Measurements from ENCODE around the gene WBP1L.

WBP1L gene

GRCh38 chr10:102732661-102733060 is 11.1 kb upstream of the WBP1L start:
- Histone ChIP-seq H2BK120ac (ENCODE audit: low read depth, low read length) (no peak overlapping the region), H3K36me3 (replicated peaks in 1 of 2; ENCODE audit: control insufficient read depth in 2 of 2, insufficient read depth in 2 of 2, low read length in 2 of 2) (peaks cover 46 to 82% of the 10 kb centered on the region in 2 donors), H3K4me2 (ENCODE audit: insufficient read depth, low read length, poor library complexity, severe bottlenecking) (no peak overlapping the region)

GRCh38 chr10:102735065-102735562 is 8.6 kb upstream of the WBP1L start:
- Histone ChIP-seq H3K9me3 (replicated peaks in 1 of 2; ENCODE audit: control insufficient read depth in 2 of 2, insufficient read depth in 1 of 2, low read depth in 1 of 2, low read length in 2 of 2) (peaks cover 0 to 2% of the 10 kb centered on the region in 2 donors), H3K4me3 (ENCODE audit: low read length in 2 of 2) (no peak overlapping the region), H4K91ac (ENCODE audit: low read depth, low read length, poor library complexity) (no peak overlapping the region), H2AK5ac (ENCODE audit: low read depth, low read length) (no peak overlapping the region), H3K4ac (ENCODE audit: low read length) (no peak overlapping the region), H3K9ac (ENCODE audit: low read depth, low read length, poor library complexity) (no peak overlapping the region), H2BK120ac (ENCODE audit: low read depth, low read length) (no peak overlapping the region), H2AFZ (ENCODE audit: low read length) (no peak overlapping the region), H3K4me1 (ENCODE audit: control insufficient read depth in 2 of 2, insufficient read depth in 1 of 2, low read depth in 1 of 2, low read length in 2 of 2) (peaks cover 0 to 4% of the 10 kb centered on the region in 2 donors), H2BK5ac (ENCODE audit: low read length) (no peak overlapping the region), H3K14ac (ENCODE audit: low read length) (no peak overlapping the region), H3K27me3 (ENCODE audit: control insufficient read depth in 3 of 3, insufficient read depth in 3 of 3, low read depth in 1 of 3, low read length in 3 of 3) (no peaks in the 10 kb centered on the region), H2BK15ac (ENCODE audit: low read length) (no peak overlapping the region), H3K36me3 (replicated peaks in 1 of 2; ENCODE audit: control insufficient read depth in 2 of 2, insufficient read depth in 2 of 2, low read length in 2 of 2) (peaks cover 40 to 75% of the 10 kb centered on the region in 2 donors), H3K18ac (ENCODE audit: low read length) (no peak overlapping the region), H3K79me1 (ENCODE audit: low read depth, low read length) (no peaks in the 10 kb centered on the region), H3K23ac (ENCODE audit: low read depth, low read length, poor library complexity) (no peak overlapping the region), H3K4me2 (ENCODE audit: insufficient read depth, low read length, poor library complexity, severe bottlenecking) (no peak overlapping the region), H4K8ac (ENCODE audit: low read depth, low read length) (no peak overlapping the region), H3K27ac (replicated peaks; ENCODE audit: low read length) (no peak overlapping the region), H2BK12ac (ENCODE audit: low read length) (no peak overlapping the region)
- no CpG with 5 or more reads among the region's 9 CpGs for WGBS, 2 donors (ENCODE audit: extremely low coverage in 2 of 2, insufficient read length in 2 of 2, insufficient replicate concordance in 1 of 2)
- no peak for DNase-seq (ENCODE audit: low spot score)

More at GRCh38 chr10:102732661-102733060, 11.1 kb upstream of the WBP1L start:
- Histone ChIP-seq H3K23ac (ENCODE audit: low read depth, low read length, poor library complexity) (no peak overlapping the region), H3K9me3 (replicated peaks in 1 of 2; ENCODE audit: control insufficient read depth in 2 of 2, insufficient read depth in 1 of 2, low read depth in 1 of 2, low read length in 2 of 2) (peaks cover 0 to under 1% of the 10 kb centered on the region in 2 donors), H2AFZ (ENCODE audit: low read length) (no peak overlapping the region), H2AK5ac (ENCODE audit: low read depth, low read length) (no peak overlapping the region), H3K27me3 (ENCODE audit: control insufficient read depth in 3 of 3, insufficient read depth in 3 of 3, low read depth in 1 of 3, low read length in 3 of 3) (no peaks in the 10 kb centered on the region), H3K4me1 (ENCODE audit: control insufficient read depth in 2 of 2, insufficient read depth in 1 of 2, low read depth in 1 of 2, low read length in 2 of 2) (peaks cover 0 to 4% of the 10 kb centered on the region in 2 donors), H3K14ac (ENCODE audit: low read length) (no peak overlapping the region), H3K27ac (replicated peaks; ENCODE audit: low read length) (no peak overlapping the region), H3K79me1 (ENCODE audit: low read depth, low read length) (no peaks in the 10 kb centered on the region), H3K9ac (ENCODE audit: low read depth, low read length, poor library complexity) (no peak overlapping the region), H3K18ac (ENCODE audit: low read length) (no peak overlapping the region), H3K4me3 (ENCODE audit: low read length in 2 of 2) (no peak overlapping the region), H4K8ac (ENCODE audit: low read depth, low read length) (no peak overlapping the region), H3K4ac (ENCODE audit: low read length) (no peak overlapping the region), H2BK5ac (ENCODE audit: low read length) (no peak overlapping the region), H2BK15ac (ENCODE audit: low read length) (no peak overlapping the region), H2BK12ac (ENCODE audit: low read length) (no peak overlapping the region), H4K91ac (ENCODE audit: low read depth, low read length, poor library complexity) (no peak overlapping the region)
- DNase-seq (ENCODE audit: low spot score), result no peak
- WGBS, 2 donors (ENCODE audit: extremely low coverage in 2 of 2, insufficient read length in 2 of 2, insufficient replicate concordance in 1 of 2), result no CpG with 5 or more reads among the region's 1 CpG

GRCh38 chr10:102738692-102739121 is 5.0 kb upstream of the WBP1L start:
- Histone ChIP-seq H3K9me3 (replicated peaks in 1 of 2; ENCODE audit: control insufficient read depth in 2 of 2, insufficient read depth in 1 of 2, low read depth in 1 of 2, low read length in 2 of 2) (peaks cover 0 to 2% of the 10 kb centered on the region in 2 donors), H3K27me3 (ENCODE audit: control insufficient read depth in 3 of 3, insufficient read depth in 3 of 3, low read depth in 1 of 3, low read length in 3 of 3) (no peaks in the 10 kb centered on the region), H3K4ac (ENCODE audit: low read length) (no peak overlapping the region), H3K4me3 (ENCODE audit: low read length in 2 of 2) (no peak overlapping the region), H3K36me3 (replicated peaks in 1 of 2; ENCODE audit: control insufficient read depth in 2 of 2, insufficient read depth in 2 of 2, low read length in 2 of 2) (peaks cover 17 to 44% of the 10 kb centered on the region in 2 donors), H2AK5ac (ENCODE audit: low read depth, low read length) (no peak overlapping the region), H2BK12ac (ENCODE audit: low read length) (no peak overlapping the region), H3K14ac (ENCODE audit: low read length) (no peak overlapping the region), H3K18ac (ENCODE audit: low read length) (no peak overlapping the region), H3K23ac (ENCODE audit: low read depth, low read length, poor library complexity) (no peak overlapping the region), H2BK5ac (ENCODE audit: low read length) (no peak overlapping the region), H3K27ac (replicated peaks; ENCODE audit: low read length) (no peak overlapping the region), H4K91ac (ENCODE audit: low read depth, low read length, poor library complexity) (no peak overlapping the region), H3K4me2 (ENCODE audit: insufficient read depth, low read length, poor library complexity, severe bottlenecking) (no peak overlapping the region), H2AFZ (ENCODE audit: low read length) (no peak overlapping the region), H4K8ac (ENCODE audit: low read depth, low read length) (no peak overlapping the region), H2BK120ac (ENCODE audit: low read depth, low read length) (no peak overlapping the region), H3K4me1 (ENCODE audit: control insufficient read depth in 2 of 2, insufficient read depth in 1 of 2, low read depth in 1 of 2, low read length in 2 of 2) (peaks cover 0 to 4% of the 10 kb centered on the region in 2 donors), H3K9ac (ENCODE audit: low read depth, low read length, poor library complexity) (no peak overlapping the region), H2BK15ac (ENCODE audit: low read length) (no peak overlapping the region), H3K79me1 (ENCODE audit: low read depth, low read length) (no peaks in the 10 kb centered on the region)
- DNase-seq (ENCODE audit: low spot score), result no peak

GRCh38 chr10:102740229-102740628 is 3.5 kb upstream of the WBP1L start:
- Histone ChIP-seq H3K27ac (replicated peaks; ENCODE audit: low read length) (no peak overlapping the region), H3K36me3 (replicated peaks in 1 of 2; ENCODE audit: control insufficient read depth in 2 of 2, insufficient read depth in 2 of 2, low read length in 2 of 2) (peaks cover 14 to 30% of the 10 kb centered on the region in 2 donors), H3K4me3 (ENCODE audit: low read length in 2 of 2) (no peak overlapping the region), H2BK120ac (ENCODE audit: low read depth, low read length) (no peak overlapping the region), H2BK12ac (ENCODE audit: low read length) (no peak overlapping the region), H3K4ac (ENCODE audit: low read length) (no peak overlapping the region), H3K4me2 (ENCODE audit: insufficient read depth, low read length, poor library complexity, severe bottlenecking) (no peak overlapping the region), H3K27me3 (ENCODE audit: control insufficient read depth in 3 of 3, insufficient read depth in 3 of 3, low read depth in 1 of 3, low read length in 3 of 3) (no peaks in the 10 kb centered on the region), H3K14ac (ENCODE audit: low read length) (no peak overlapping the region), H4K8ac (ENCODE audit: low read depth, low read length) (no peak overlapping the region), H3K23ac (ENCODE audit: low read depth, low read length, poor library complexity) (no peak overlapping the region), H3K79me1 (ENCODE audit: low read depth, low read length) (peaks cover 5% of the 10 kb centered on the region), H2BK15ac (ENCODE audit: low read length) (no peak overlapping the region), H2BK5ac (ENCODE audit: low read length) (no peak overlapping the region), H3K9ac (ENCODE audit: low read depth, low read length, poor library complexity) (no peak overlapping the region), H2AFZ (ENCODE audit: low read length) (no peak overlapping the region), H3K4me1 (ENCODE audit: control insufficient read depth in 2 of 2, insufficient read depth in 1 of 2, low read depth in 1 of 2, low read length in 2 of 2) (peaks cover 6 to 8% of the 10 kb centered on the region in 2 donors), H3K9me3 (replicated peaks in 1 of 2; ENCODE audit: control insufficient read depth in 2 of 2, insufficient read depth in 1 of 2, low read depth in 1 of 2, low read length in 2 of 2) (peaks cover 0 to 2% of the 10 kb centered on the region in 2 donors), H4K91ac (ENCODE audit: low read depth, low read length, poor library complexity) (no peak overlapping the region), H2AK5ac (ENCODE audit: low read depth, low read length) (no peak overlapping the region), H3K18ac (ENCODE audit: low read length) (no peak overlapping the region)
- no peak for DNase-seq (ENCODE audit: low spot score)
- WGBS, 2 donors (ENCODE audit: extremely low coverage in 2 of 2, insufficient read length in 2 of 2, insufficient replicate concordance in 1 of 2), result no CpG with 5 or more reads among the region's 2 CpGs

Measured in neuronal stem cell (in vitro differentiated cells).